T-helper 2 cell treated with Interferon-gamma antibody and Interleukin-4, amounts not matched to agents 100 ng/mL and 5 ng/mL, for 36 hours (primary cell): Measurements from ENCODE around the gene RBMS1. TPM values are rescaled to one million over a fixed set of nuclear protein-coding genes. Genes with fewer than 3 reads are reported as not detected.

Experiments
- intact Hi-C: fragments of 100-400 bp; cut with micrococcal nuclease; formaldehyde crosslinking; loops from one replicate; pipeline ENCODE4 v1.15.1; 2023
- total RNA-seq: library from RNA; stranded (reverse); gene quantifications from 2 replicates; pipeline ENCODE4 v1.2.3, GENCODE V29; 2022

Gene RBMS1
- total RNA-seq, 1 donor from 2014 or later = 63.2 TPM

DNA sequence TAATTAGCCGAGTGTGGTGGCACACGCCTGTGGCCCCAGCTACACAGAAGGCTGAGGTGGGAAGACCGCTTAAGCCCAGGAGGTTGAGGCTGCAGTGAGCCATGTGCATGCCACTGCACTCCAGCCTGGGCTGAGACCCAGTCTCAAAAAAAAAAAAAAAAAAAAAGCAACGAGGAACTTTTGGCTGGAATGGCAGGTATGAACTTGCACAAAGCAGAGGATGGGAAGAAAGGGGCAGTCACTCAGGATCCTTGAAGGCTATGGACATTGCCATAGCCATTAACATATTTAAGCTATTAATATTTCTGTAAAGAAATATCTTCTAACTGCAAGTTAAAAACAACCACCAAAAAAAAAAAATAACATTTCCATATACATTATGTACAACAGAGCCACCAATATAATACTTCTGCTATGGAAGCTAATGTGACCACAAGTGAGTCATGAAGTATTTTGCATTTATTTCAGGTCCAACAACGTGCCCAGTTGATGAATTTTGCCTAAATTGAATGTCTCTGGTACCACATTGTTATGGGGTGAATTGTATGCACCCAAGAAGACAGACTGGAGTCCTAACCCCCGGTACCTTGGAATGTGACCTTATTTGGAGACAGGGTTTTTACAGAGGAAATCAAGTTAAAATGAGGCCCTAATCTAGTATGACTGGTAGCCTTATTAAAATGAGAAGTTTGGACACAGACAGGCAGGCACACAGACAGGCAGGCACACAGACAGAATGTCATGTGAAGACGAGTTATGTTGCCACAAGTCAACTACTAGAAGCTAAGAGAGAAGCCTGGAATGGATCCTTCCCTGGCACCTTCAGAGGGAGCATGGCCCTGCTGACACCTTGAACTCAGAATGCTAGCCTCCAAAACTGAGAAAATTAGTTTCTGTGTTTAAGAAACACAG, 102.8 kb downstream of the RBMS1 start:
- intact Hi-C loops = loop anchor here (5.0 kb wide), 1 partner anchor 37 kb away; no protein-coding TSS in a partner anchor

- intact Hi-C loops = loop anchor here (2.0 to 5.0 kb wide), 2 partner anchors 17 to 37 kb away; no protein-coding TSS in a partner anchor
Observed at GRCh38 chr2:160389875-160390274, 103.7 kb downstream of the RBMS1 start.

DNA sequence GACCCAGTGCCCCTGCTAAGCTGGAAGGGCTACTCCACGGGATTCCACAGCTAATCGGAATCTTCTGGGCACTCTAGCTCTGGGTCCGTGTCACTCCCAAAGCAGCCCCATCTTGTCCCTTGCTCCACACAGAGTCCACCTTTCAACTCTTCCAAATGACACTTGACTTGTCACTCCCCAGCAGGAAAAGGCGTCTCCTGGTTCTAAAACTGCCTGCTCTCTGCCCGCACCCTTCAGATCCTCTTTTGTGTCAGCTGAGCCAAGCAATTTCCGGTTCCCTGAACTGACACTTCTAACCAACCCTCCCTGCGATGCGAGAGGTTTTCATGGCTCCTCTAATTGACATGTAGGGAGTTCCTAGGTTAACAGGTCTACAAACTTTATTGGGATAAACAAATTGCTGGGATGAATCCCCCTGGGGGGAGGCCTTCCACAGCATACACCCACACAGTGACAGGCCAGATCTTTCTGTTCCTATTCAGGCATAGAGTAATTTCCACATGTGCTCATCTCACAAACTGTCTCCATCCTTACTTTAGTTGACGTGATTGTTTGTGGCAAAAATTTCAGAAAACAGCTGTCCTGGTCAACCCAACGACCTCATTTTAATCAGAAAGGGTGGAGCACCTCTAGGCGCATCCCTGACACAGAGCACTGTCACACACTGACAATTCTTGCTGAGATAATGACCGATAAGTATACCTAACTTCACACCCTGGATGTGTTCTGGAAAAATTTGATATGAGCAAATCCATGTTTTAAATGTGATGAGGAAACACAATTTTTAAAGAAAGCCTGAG, 104.9 kb downstream of the RBMS1 start:
- intact Hi-C loops = loop anchor here (2.0 kb wide), 1 partner anchor 18 kb away; no protein-coding TSS in a partner anchor

GRCh38 chr2:160387558-160388262, 105.9 kb downstream of the RBMS1 start:
- intact Hi-C loops = loop anchor here (2.0 kb wide), 1 partner anchor 19 kb away; no protein-coding TSS in a partner anchor

GRCh38 chr2:160384791-160385190, 108.8 kb downstream of the RBMS1 start:
- intact Hi-C loops = no loop called here

DNA sequence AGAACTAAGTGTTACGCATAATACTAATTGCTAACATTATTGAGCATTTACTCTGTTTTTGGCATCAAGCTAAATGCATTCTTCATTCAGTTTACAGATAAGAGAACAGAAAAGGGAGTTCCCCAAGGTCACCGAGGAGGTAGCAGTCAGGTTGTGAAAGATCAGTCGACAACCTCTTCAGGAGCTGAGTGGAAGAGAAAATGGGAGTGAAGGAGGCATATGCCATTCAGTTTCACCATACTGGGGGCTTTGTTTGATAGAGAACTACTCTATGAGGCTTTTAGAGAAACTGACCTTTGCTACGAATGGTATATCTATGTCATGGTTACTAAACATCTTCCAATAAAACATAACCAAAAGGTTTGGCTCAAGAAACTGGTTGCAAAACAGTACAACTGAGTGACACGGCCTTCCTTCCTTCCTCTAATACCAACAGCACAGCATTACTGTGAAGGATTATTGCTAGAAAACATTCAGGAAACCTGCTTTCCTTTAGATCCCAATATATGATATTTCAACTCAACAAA, 112.1 kb downstream of the RBMS1 start:
- intact Hi-C loops = no loop called here

GRCh38 chr2:160380611-160381010, 113.0 kb downstream of the RBMS1 start:
- intact Hi-C loops = no loop called here

GRCh38 chr2:160380000-160380570, 113.5 kb downstream of the RBMS1 start:
- intact Hi-C loops = no loop called here

- intact Hi-C loops = no loop called here
Observed at GRCh38 chr2:160379399-160379798, 114.2 kb downstream of the RBMS1 start.

GRCh38 chr2:160377204-160377995, 116.2 kb downstream of the RBMS1 start:
- intact Hi-C loops = no loop called here

DNA sequence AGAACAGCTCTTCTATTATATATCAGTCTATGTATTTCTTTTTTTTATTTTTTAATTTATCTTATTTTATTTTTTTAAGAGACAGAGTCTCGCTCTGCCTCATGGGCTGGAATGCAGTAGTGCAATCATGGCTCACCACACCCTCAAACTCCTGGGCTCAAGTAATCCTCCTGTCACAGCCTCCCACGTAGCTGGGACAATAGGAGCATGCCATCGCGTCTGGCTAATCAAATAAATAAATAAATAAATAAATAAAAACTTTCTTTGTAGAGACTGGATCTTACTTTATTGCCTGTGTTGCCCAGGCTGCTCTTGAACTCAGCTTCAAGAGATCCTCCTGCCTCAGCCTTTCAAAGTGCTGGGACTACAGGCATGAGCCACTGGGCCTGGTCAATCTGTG, 117.0 kb downstream of the RBMS1 start:
- intact Hi-C loops = no loop called here

- intact Hi-C loops = no loop called here
Observed at GRCh38 chr2:160375802-160376469, 117.7 kb downstream of the RBMS1 start.

- intact Hi-C loops = no loop called here
Observed at GRCh38 chr2:160375037-160375436, 118.6 kb downstream of the RBMS1 start.

DNA sequence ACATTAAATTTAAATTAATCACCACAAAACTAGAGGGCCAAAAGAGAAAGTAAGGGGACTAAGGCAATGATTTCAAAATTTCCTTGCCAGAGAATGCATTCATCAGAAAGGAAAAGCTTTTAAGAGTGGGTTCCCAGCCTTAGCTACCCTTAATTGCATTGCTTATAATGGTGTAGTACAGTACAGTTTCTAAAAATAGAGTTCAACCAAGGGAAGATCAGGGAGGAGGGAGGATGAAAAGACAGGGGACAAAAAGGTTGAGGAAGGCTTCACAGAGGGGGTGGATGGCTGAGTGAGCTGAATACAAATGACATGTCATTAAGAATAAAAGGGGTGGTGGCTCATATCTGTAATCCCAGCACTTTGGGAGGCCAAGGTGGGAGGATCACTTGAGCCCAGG, 119.9 kb downstream of the RBMS1 start:
- intact Hi-C loops = no loop called here

GRCh38 chr2:160373263-160373662, 120.3 kb downstream of the RBMS1 start:
- intact Hi-C loops = no loop called here

DNA sequence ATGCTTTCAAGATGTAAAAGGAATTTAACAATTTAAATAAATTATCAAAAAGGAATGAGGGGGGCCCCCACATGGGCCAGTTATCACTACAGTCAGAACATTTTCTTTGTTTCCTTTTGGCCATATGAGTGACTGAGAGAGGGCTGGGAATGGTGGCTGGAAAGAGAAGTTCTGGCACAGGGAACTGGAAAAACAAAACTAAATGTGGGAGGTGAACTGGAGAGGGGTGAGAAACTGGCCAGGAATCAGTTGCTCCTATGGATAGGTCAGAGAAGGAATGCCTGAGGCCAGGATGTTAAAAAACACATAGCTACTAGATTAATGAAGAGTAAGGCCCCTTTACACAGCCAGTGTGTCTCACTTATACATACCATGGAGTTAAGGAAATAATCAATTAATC, 121.0 kb downstream of the RBMS1 start:
- intact Hi-C loops = no loop called here

- intact Hi-C loops = no loop called here
Observed at GRCh38 chr2:160372010-160372356, 121.6 kb downstream of the RBMS1 start.

DNA sequence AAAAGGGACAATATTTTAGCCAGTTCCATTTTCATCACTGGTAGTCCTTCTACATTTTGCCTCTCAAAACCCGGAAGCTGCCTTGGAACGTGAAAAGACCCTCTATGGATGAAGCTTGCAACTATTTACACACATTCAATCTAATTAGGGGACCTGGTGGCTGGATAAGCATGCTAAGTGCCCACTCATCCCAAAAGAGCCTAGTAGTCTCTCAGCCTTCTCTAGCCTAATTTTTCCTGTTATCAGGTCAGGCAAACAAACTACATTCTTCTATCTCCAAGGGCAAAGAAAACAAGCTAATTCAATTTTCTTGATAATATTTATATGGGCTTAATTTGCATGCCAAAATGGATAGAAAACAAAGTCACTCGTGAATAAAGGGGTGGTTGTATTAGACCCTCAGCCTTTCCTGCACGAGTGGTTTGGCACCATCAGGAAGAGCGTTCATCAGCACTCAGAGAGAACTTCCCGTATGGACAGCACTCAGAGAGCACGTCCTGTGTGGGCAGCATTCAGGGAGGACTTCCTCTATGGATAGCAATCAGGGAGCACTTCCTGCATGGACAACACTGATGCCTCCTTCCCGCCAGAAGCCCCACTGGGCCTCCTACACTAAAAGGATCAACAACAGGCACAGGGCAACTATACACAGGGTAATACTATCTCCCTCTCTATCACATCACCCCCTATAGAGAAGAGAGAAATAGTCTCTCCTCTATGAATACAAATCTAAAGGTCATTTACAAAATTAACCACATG, 122.2 kb downstream of the RBMS1 start:
- intact Hi-C loops = no loop called here
